Measurements from ENCODE around the gene TNS1. TPM values are rescaled to one million over a fixed set of nuclear protein-coding genes. Genes with fewer than 3 reads are reported as not detected.

The TNS1 gene
- total RNA-seq, 1 experiment from 2014 or later = 6.2 TPM

DNA sequence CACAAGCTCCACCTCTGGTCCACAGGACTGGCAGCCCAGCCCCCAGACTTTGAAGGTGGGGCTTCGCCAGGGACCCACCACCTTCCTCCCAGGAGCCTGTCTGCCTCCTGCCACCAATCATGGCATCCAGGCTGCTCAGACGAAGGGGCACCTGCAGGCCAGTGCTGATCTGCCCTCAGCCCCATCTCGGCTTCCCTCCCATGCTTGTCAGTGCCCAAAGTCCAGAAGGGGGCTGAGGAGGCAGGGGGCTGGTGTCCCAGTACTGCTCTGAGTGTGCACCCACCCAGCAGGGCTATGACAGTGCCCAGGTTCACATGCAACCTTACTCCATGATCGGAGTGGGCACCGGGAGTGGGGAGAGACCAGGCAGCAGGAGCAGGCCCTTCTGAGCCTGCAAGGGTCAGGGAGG lies 40.9 kb upstream of the TNS1 start:
- no peaks in the 10 kb centered on the region for H3K36me3 ChIP-seq (ENCODE audit: control insufficient read depth in 1 of 2, insufficient read depth in 2 of 2, low read length in 2 of 2)
- BruUV-seq (replicated peaks) = no TSS peak
- no peak overlapping the region for H3K4me2 ChIP-seq (ENCODE audit: low read length)
- H3K9me3 ChIP-seq (ENCODE audit: control insufficient read depth in 1 of 2, insufficient read depth in 1 of 2, low read depth in 1 of 2, low read length in 2 of 2) = peaks cover 0 to 5% of the 10 kb centered on the region in 2 experiments; a peak in 2 of 4 replicates
- no peaks in the 10 kb centered on the region for H4K20me1 ChIP-seq (ENCODE audit: insufficient read depth)
- H3K79me2 ChIP-seq (ENCODE audit: insufficient read depth, low read length) = no peaks in the 10 kb centered on the region
- ChIA-PET POLR2A (no interaction called here), CTCF (interaction anchor here (0.7 kb wide), 1 partner anchor 50 kb away, joined by 3 read pairs; no protein-coding TSS in a partner anchor), RAD21 (ENCODE audit: low non-redundant PET in 1 of 2, low total read pairs in 2 of 2, uncharacterized antibody in 2 of 2, unreplicated experiment in 2 of 2) (no interaction called here)
- no peak overlapping the region for H2AFZ ChIP-seq (ENCODE audit: low read depth, low read length, poor library complexity, severe bottlenecking)
- DNase-seq (ENCODE audit: low read depth, low spot score) = no peak
- no peak overlapping the region for H3K9ac ChIP-seq (ENCODE audit: low read length)
- ATAC-seq = no peak
- TF ChIP-seq, protein P1, sequence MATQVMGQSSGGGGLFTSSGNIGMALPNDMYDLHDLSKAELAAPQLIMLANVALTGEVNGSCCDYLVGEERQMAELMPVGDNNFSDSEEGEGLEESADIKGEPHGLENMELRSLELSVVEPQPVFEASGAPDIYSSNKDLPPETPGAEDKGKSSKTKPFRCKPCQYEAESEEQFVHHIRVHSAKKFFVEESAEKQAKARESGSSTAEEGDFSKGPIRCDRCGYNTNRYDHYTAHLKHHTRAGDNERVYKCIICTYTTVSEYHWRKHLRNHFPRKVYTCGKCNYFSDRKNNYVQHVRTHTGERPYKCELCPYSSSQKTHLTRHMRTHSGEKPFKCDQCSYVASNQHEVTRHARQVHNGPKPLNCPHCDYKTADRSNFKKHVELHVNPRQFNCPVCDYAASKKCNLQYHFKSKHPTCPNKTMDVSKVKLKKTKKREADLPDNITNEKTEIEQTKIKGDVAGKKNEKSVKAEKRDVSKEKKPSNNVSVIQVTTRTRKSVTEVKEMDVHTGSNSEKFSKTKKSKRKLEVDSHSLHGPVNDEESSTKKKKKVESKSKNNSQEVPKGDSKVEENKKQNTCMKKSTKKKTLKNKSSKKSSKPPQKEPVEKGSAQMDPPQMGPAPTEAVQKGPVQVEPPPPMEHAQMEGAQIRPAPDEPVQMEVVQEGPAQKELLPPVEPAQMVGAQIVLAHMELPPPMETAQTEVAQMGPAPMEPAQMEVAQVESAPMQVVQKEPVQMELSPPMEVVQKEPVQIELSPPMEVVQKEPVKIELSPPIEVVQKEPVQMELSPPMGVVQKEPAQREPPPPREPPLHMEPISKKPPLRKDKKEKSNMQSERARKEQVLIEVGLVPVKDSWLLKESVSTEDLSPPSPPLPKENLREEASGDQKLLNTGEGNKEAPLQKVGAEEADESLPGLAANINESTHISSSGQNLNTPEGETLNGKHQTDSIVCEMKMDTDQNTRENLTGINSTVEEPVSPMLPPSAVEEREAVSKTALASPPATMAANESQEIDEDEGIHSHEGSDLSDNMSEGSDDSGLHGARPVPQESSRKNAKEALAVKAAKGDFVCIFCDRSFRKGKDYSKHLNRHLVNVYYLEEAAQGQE (IDR thresholded peaks at IDR 0.05; ENCODE audit: low read depth) = no peak
- TF ChIP-seq CBX3 (IDR thresholded peaks at IDR 0.05; ENCODE audit: low read depth) (no peak), RAD21 (IDR thresholded peaks at IDR 0.05; ENCODE audit: low read depth) (no peak), YY1 (IDR thresholded peaks at IDR 0.05; ENCODE audit: extremely low read depth, insufficient replicate concordance, low read depth, low read length) (no peak), POLR2A (IDR thresholded peaks at IDR 0.05; ENCODE audit: borderline replicate concordance, extremely low read depth, insufficient read depth, insufficient read length) (no peak), EZH2phosphoT487 (IDR thresholded peaks at IDR 0.05; ENCODE audit: borderline replicate concordance) (no peak), ZFX (IDR thresholded peaks at IDR 0.05) (no peak), SRF (IDR thresholded peaks at IDR 0.05; ENCODE audit: low read depth) (no peak), CEBPB (IDR thresholded peaks at IDR 0.05; ENCODE audit: low read depth) (no peak), ELF1 (IDR thresholded peaks at IDR 0.05; ENCODE audit: borderline replicate concordance, low read depth) (no peak)
- TF ChIP-seq, protein P2, sequence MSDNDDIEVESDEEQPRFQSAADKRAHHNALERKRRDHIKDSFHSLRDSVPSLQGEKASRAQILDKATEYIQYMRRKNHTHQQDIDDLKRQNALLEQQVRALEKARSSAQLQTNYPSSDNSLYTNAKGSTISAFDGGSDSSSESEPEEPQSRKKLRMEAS (IDR thresholded peaks at IDR 0.05) = no peak
- TF ChIP-seq, protein P3, sequence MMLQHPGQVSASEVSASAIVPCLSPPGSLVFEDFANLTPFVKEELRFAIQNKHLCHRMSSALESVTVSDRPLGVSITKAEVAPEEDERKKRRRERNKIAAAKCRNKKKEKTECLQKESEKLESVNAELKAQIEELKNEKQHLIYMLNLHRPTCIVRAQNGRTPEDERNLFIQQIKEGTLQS (IDR thresholded peaks at IDR 0.05) = no peak
- TF ChIP-seq, protein P4, sequence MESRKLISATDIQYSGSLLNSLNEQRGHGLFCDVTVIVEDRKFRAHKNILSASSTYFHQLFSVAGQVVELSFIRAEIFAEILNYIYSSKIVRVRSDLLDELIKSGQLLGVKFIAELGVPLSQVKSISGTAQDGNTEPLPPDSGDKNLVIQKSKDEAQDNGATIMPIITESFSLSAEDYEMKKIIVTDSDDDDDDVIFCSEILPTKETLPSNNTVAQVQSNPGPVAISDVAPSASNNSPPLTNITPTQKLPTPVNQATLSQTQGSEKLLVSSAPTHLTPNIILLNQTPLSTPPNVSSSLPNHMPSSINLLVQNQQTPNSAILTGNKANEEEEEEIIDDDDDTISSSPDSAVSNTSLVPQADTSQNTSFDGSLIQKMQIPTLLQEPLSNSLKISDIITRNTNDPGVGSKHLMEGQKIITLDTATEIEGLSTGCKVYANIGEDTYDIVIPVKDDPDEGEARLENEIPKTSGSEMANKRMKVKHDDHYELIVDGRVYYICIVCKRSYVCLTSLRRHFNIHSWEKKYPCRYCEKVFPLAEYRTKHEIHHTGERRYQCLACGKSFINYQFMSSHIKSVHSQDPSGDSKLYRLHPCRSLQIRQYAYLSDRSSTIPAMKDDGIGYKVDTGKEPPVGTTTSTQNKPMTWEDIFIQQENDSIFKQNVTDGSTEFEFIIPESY (IDR thresholded peaks at IDR 0.05; ENCODE audit: extremely low read depth, insufficient replicate concordance, low read length) = no peak
- H3K9me2 ChIP-seq (ENCODE audit: insufficient read depth) = no peaks in the 10 kb centered on the region
- H3K27ac ChIP-seq (ENCODE audit: low read depth, low read length) = no peak overlapping the region
- intact Hi-C loops (cut with micrococcal nuclease) = no loop called here
- no peaks in the 10 kb centered on the region for H3K4me1 ChIP-seq (ENCODE audit: control insufficient read depth in 1 of 2, insufficient read depth in 2 of 2, low read length in 2 of 2)
- H3K4me3 ChIP-seq (replicated peaks in 1 of 2; ENCODE audit: low read depth in 1 of 2, low read length in 2 of 2) = no peak overlapping the region
- H3K27me3 ChIP-seq (ENCODE audit: insufficient read depth, low read length) = peaks cover 18% of the 10 kb centered on the region; the same call in 1 of the 2 replicates

Measured in HCT116 (cell line).